GM23248 (cell line): ENCODE data around the gene SND1. TPM values are rescaled to one million over a fixed set of nuclear protein-coding genes. Genes with fewer than 3 reads are reported as not detected.

Source experiments
- DNase-seq: peaks from one replicate; pipeline ENCODE4 v3.0.0-alpha.2; 2015
- H2AFZ ChIP-seq: fragments of 200-600 bp; sonication (generic); 2 replicates; pipeline ENCODE4 v1.6.1; 2016; ENCODE audit warnings: antibody characterized with exemption
- H3F3A ChIP-seq: fragments of 200-600 bp; sonication (generic); 2 replicates; pipeline ENCODE4 v1.6.1; 2016; ENCODE audit warnings: mild to moderate bottlenecking, antibody characterized with exemption, mixed run types; ENCODE audit not compliant: insufficient read depth
- H3K27ac ChIP-seq: fragments of 200-600 bp; sonication (generic); 2 replicates; pipeline ENCODE4 v1.5.1; 2016; ENCODE audit warnings: mild to moderate bottlenecking
- H3K27me3 ChIP-seq: fragments of 200-600 bp; sonication (generic); replicated peaks from 2 replicates; pipeline ENCODE4 v1.6.1; 2016; ENCODE audit warnings: mild to moderate bottlenecking; ENCODE audit not compliant: insufficient read depth
- H3K36me3 ChIP-seq: fragments of 200-600 bp; sonication (generic); 2 replicates; pipeline ENCODE4 v1.6.1; 2016; ENCODE audit warnings: low read depth, mild to moderate bottlenecking
- H3K4me1 ChIP-seq: fragments of 200-600 bp; sonication (generic); 2 replicates; pipeline ENCODE4 v1.6.1; 2016; ENCODE audit warnings: mild to moderate bottlenecking; ENCODE audit not compliant: insufficient read depth
- H3K4me2 ChIP-seq: fragments of 200-600 bp; sonication (generic); one replicate; pipeline ENCODE4 v1.6.1; 2016; ENCODE audit warnings: mild to moderate bottlenecking; ENCODE audit not compliant: unreplicated experiment
- H3K4me3 ChIP-seq: fragments of 200-600 bp; sonication (generic); 2 replicates; pipeline ENCODE4 v1.5.1; 2016; ENCODE audit warnings: mild to moderate bottlenecking
- H3K79me2 ChIP-seq: fragments of 200-600 bp; sonication (generic); 2 replicates; pipeline ENCODE4 v1.6.1; 2016; ENCODE audit warnings: mild to moderate bottlenecking; ENCODE audit not compliant: insufficient read depth
- H3K9ac ChIP-seq: fragments of 200-600 bp; sonication (generic); 2 replicates; pipeline ENCODE4 v1.6.1; 2016; ENCODE audit warnings: mild to moderate bottlenecking
- H3K9me2 ChIP-seq: fragments of 200-600 bp; sonication (generic); 2 replicates; pipeline ENCODE4 v1.6.1; 2016; ENCODE audit warnings: mixed run types, mild to moderate bottlenecking, moderate library complexity; ENCODE audit not compliant: insufficient read depth
- H3K9me3 ChIP-seq: fragments of 200-600 bp; sonication (generic); one replicate; pipeline ENCODE4 v1.6.1; 2017; ENCODE audit warnings: low read depth
- H4K20me1 ChIP-seq: fragments of 200-600 bp; sonication (generic); 2 replicates; pipeline ENCODE4 v1.6.0; 2016; ENCODE audit not compliant: insufficient read depth
- EZH2 ChIP-seq: fragments of 200-600 bp; sonication (generic); IDR thresholded peaks from 2 replicates; pipeline ENCODE4 v1.6.1; 2018; ENCODE audit warnings: antibody characterized with exemption, mild to moderate bottlenecking; ENCODE audit not compliant: insufficient read depth, poor library complexity, severe bottlenecking
- EZH2phosphoT487 ChIP-seq: fragments of 200-600 bp; sonication (generic); IDR thresholded peaks from 2 replicates; pipeline ENCODE4 v1.6.1; 2018; ENCODE audit warnings: antibody characterized with exemption, moderate library complexity, mild to moderate bottlenecking, low read depth; ENCODE audit not compliant: insufficient read depth
- WGBS, 2 experiments: methylation state at CpG; one replicate each; pipeline ENCODE4 v1.1.6; 2015 to 2017; ENCODE audit warnings: low lambda C conversion rate in 2 of 2, low coverage in 1 of 2; ENCODE audit errors: missing lambda C conversion rate in 2 of 2; 5-methylcytosine and 5-hydroxymethylcytosine counted together
- in situ Hi-C: fragments of 300-500 bp; cut with MboI; formaldehyde crosslinking; loops from 2 replicates; pipeline ENCODE4 v1.15.0; 2020
- polyA plus RNA-seq: library from polyadenylated mRNA; unstranded; fragments of >200 nt; fragmentation: Nextera tagmentation; extraction: Ambion mirVana; gene quantifications from 2 replicates; pipeline ENCODE4 v1.2.1, GENCODE V29; 2016
- total RNA-seq: library from RNA; depleted of rRNA; stranded (reverse); fragments of >200 nt; shearing (Covaris generic); gene quantifications from 2 replicates; pipeline ENCODE4 v1.2.3, GENCODE V29; 2014

SND1 gene
- total and polyA plus RNA-seq, 2 experiments from 2014 or later, result 128 to 184 TPM

GRCh38 chr7:127702052-127702652 lies 50.2 kb downstream of the SND1 start:
- H3K27me3 ChIP-seq, result no peaks in the 10 kb centered on the region
- peaks cover 38% of the 10 kb centered on the region for H3F3A ChIP-seq
- H3K4me3 ChIP-seq, result no peak overlapping the region
- no peak overlapping the region for H3K9ac ChIP-seq
- H3K79me2 ChIP-seq, result peaks cover 76% of the 10 kb centered on the region
- no peak overlapping the region for H2AFZ ChIP-seq
- no peak overlapping the region for H3K4me2 ChIP-seq
- no peak for TF ChIP-seq EZH2phosphoT487
- no peak for DNase-seq
- H3K27ac ChIP-seq, result peak overlapping the region; percentile 28; the same call in 1 of the 2 replicates
- WGBS, 2 experiments, result 89 to 91% methylated on average over 6 of the region's 6 CpGs
- in situ Hi-C loops, result no loop called here
- no peaks in the 10 kb centered on the region for H3K9me3 ChIP-seq
- H3K4me1 ChIP-seq, result peaks cover 14% of the 10 kb centered on the region
- H3K36me3 ChIP-seq, result peaks cover 55% of the 10 kb centered on the region
- H3K9me2 ChIP-seq, result no peaks in the 10 kb centered on the region
- no peaks in the 10 kb centered on the region for H4K20me1 ChIP-seq

GRCh38 chr7:127702938-127703337 lies 50.9 kb downstream of the SND1 start:
- WGBS, 2 experiments, result 26 to 29% methylated on average over 7 of the region's 7 CpGs
- TF ChIP-seq EZH2phosphoT487 (no peak), EZH2 (no peak)
- peak overlapping the region; percentile 28 for H3K27ac ChIP-seq
- no peaks in the 10 kb centered on the region for H4K20me1 ChIP-seq
- in situ Hi-C loops, result no loop called here
- no peak overlapping the region for H3K9ac ChIP-seq
- no peak overlapping the region for H3K4me2 ChIP-seq
- no peak overlapping the region for H2AFZ ChIP-seq
- H3K27me3 ChIP-seq, result no peaks in the 10 kb centered on the region
- H3K4me3 ChIP-seq, result no peak overlapping the region
- H3K9me2 ChIP-seq, result no peaks in the 10 kb centered on the region
- H3F3A ChIP-seq, result peaks cover 43% of the 10 kb centered on the region
- peak; percentile 54 for DNase-seq
- H3K4me1 ChIP-seq, result peaks cover 19% of the 10 kb centered on the region
- peaks cover 55% of the 10 kb centered on the region for H3K36me3 ChIP-seq
- peaks cover 69% of the 10 kb centered on the region for H3K79me2 ChIP-seq
- no peaks in the 10 kb centered on the region for H3K9me3 ChIP-seq

- WGBS, 2 experiments, result 52 to 68% methylated on average over 1 of the region's 1 CpG
These were observed 52.2 kb downstream of the SND1 start for GRCh38 chr7:127704211-127704610.

GRCh38 chr7:127705461-127705959 lies 53.5 kb downstream of the SND1 start:
- Histone ChIP-seq H3K4me1 (peaks cover 27% of the 10 kb centered on the region), H3F3A (peaks cover 50% of the 10 kb centered on the region), H3K27ac (no peak overlapping the region), H3K9ac (no peak overlapping the region), H3K9me2 (no peaks in the 10 kb centered on the region), H3K9me3 (no peaks in the 10 kb centered on the region), H3K79me2 (peaks cover 59% of the 10 kb centered on the region), H2AFZ (no peak overlapping the region), H3K4me2 (no peak overlapping the region), H3K4me3 (no peak overlapping the region), H4K20me1 (no peaks in the 10 kb centered on the region), H3K36me3 (peaks cover 55% of the 10 kb centered on the region), H3K27me3 (no peaks in the 10 kb centered on the region)
- TF ChIP-seq EZH2phosphoT487 (no peak), EZH2 (no peak)
- WGBS, 2 experiments, result 89 to 95% methylated on average over 6 of the region's 6 CpGs
- peak; percentile 50 for DNase-seq
- in situ Hi-C loops, result no loop called here

More at GRCh38 chr7:127704211-127704610, 52.2 kb downstream of the SND1 start:
- TF ChIP-seq EZH2phosphoT487 (no peak), EZH2 (no peak)
- H3F3A ChIP-seq, result peaks cover 50% of the 10 kb centered on the region
- H3K4me2 ChIP-seq, result no peak overlapping the region
- peaks cover 27% of the 10 kb centered on the region for H3K4me1 ChIP-seq
- in situ Hi-C loops, result no loop called here
- no peaks in the 10 kb centered on the region for H4K20me1 ChIP-seq
- no peak for DNase-seq
- peaks cover 51% of the 10 kb centered on the region for H3K36me3 ChIP-seq
- no peaks in the 10 kb centered on the region for H3K9me3 ChIP-seq
- no peak overlapping the region for H3K9ac ChIP-seq
- H3K9me2 ChIP-seq, result no peaks in the 10 kb centered on the region
- H3K27ac ChIP-seq, result no peak overlapping the region
- H3K79me2 ChIP-seq, result peaks cover 59% of the 10 kb centered on the region
- no peaks in the 10 kb centered on the region for H3K27me3 ChIP-seq
- no peak overlapping the region for H3K4me3 ChIP-seq
- H2AFZ ChIP-seq, result no peak overlapping the region

- Histone ChIP-seq H3K9ac (peak overlapping the region; percentile 17; the same call in 1 of the 2 replicates), H3K9me3 (no peaks in the 10 kb centered on the region), H4K20me1 (no peaks in the 10 kb centered on the region), H3K79me2 (peaks cover 59% of the 10 kb centered on the region), H3K27me3 (no peaks in the 10 kb centered on the region), H3K9me2 (no peaks in the 10 kb centered on the region), H3K27ac (peak overlapping the region; percentile 71), H3K4me1 (peaks cover 27% of the 10 kb centered on the region), H3F3A (peaks cover 48% of the 10 kb centered on the region), H3K4me3 (no peak overlapping the region), H3K36me3 (peaks cover 56% of the 10 kb centered on the region), H2AFZ (no peak overlapping the region), H3K4me2 (peak overlapping the region; percentile 5)
- peak; percentile 12 for DNase-seq
- TF ChIP-seq EZH2phosphoT487 (no peak), EZH2 (no peak)
- in situ Hi-C loops, result no loop called here
These were observed 54.8 kb downstream of the SND1 start for GRCh38 chr7:127706766-127707165.
